Astrocyte of the spinal cord (primary cell): Measurements from ENCODE around the gene CDKL5.

Experiments used
- DNase-seq: peaks from one replicate; pipeline ENCODE4 v3.0.0; 2011; ENCODE audit warnings: low read depth, low spot score
- H3K4me3 ChIP-seq: 2 replicates; pipeline ENCODE4 v1.5.1; 2011; ENCODE audit warnings: low read depth, mild to moderate bottlenecking, low read length, moderate library complexity
- CTCF ChIP-seq: IDR thresholded peaks from 2 replicates; pipeline ENCODE4 v1.5.1; 2012; ENCODE audit warnings: low read depth, mild to moderate bottlenecking, low read length, inconsistent platforms
- in situ Hi-C: cut with HindIII; loops from 2 replicates; pipeline ENCODE4 v1.10.0; 2017; ENCODE audit warnings: low sequenced_read_pairs

CDKL5 gene

GRCh38 chrX:18674417-18674787 is 249.0 kb downstream of the CDKL5 start:
- no peak for TF ChIP-seq CTCF
- no peak for DNase-seq

DNA sequence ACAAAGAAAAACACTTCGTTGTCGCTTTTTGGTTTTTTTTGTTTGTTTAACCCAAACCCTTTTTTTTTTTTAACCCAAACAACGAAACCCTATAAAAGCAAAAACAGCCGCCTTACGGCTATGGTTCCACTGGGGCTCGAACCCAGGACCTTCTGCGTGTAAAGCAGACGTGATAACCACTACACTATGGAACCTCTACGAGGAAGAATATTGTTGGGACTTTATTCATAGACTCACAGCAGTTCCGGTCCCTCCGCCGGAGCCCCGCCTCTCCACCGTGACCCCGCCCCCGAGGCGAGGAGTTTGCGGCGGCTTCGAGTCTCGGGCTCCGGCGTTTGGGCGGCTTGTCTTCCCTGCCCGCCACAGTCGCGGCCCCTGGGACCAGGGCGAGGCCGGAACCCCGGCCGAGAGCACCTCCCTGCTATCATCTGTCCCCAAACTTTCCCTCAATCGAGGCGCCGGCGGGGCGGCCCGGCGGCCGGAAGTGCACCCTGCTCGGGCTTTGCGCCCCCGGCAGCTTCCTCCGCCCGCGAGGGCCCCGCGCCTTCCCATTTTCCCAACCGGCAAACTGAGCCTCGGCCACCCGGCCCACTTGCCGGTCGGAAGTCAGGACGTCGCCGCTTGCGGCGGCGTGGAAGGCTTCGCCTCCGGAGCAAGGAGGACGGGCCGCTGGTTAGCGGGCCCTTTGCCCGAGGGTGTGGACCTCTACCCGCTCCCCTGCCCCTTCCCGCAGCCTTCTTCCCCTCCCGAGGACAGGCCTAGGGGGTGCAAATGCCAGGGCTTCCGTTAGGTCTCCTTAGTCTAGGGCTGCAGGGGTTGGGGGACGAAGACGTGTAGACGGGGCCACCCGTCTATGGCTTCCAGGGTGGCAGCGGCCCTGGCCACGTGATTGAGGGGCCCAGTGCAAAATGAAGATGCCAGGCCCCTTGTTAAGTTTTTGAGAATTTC is 249.7 kb downstream of the CDKL5 start:
- in situ Hi-C loops, result no loop called here
- H3K4me3 ChIP-seq, result peak overlapping the region; percentile 55
- TF ChIP-seq CTCF, result no peak
- peak; percentile 68 for DNase-seq

More at GRCh38 chrX:18674417-18674787, 249.0 kb downstream of the CDKL5 start:
- in situ Hi-C loops, result no loop called here
- peak overlapping the region; percentile 55 for H3K4me3 ChIP-seq

DNA sequence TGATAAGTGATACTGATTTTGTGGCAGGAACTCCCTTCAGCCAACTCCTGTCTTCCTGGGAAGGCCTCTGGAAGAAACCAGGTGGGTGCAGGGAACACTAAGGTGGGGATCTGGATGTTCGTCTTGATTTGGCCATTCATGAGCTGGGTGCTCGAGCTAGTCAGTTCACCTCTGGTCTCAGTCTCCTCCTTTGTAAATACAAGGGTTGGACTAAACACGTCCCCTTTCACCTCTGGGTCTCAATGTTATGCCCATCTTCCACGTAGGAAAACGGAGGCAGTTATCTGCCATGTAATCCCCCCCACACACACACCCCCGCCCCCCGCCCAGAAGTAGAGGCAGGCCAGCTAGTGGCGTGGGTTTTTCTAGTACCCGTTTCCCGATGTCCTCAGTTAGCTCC is 250.6 kb downstream of the CDKL5 start:
- no peak for DNase-seq
- H3K4me3 ChIP-seq, result no peak overlapping the region
- TF ChIP-seq CTCF, result no peak
- in situ Hi-C loops, result no loop called here

DNA sequence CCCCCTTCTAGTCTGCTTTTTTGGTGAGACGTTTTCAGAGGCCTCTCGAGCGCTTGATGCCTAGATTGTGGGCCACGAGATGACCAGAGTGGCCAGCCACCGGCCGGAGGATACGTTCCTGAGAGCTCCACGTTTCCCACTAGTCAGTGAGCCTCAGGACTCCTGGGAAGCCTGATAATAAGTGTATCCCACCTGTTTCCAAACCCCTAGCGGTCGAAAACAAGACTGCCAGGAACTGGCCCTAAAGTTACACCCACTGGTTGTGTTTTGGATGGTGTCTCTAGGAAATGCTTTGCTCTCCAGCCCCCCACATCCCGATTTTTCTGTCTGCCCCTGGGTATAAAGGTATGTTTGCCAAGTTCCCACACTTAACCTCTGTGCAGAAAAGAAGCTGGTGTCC is 251.1 kb downstream of the CDKL5 start:
- DNase-seq, result no peak
- H3K4me3 ChIP-seq, result no peak overlapping the region
- in situ Hi-C loops, result no loop called here
- TF ChIP-seq CTCF, result peak; percentile 28

GRCh38 chrX:18677161-18677869 is 251.9 kb downstream of the CDKL5 start:
- in situ Hi-C loops, result no loop called here
- TF ChIP-seq CTCF, result no peak

DNA sequence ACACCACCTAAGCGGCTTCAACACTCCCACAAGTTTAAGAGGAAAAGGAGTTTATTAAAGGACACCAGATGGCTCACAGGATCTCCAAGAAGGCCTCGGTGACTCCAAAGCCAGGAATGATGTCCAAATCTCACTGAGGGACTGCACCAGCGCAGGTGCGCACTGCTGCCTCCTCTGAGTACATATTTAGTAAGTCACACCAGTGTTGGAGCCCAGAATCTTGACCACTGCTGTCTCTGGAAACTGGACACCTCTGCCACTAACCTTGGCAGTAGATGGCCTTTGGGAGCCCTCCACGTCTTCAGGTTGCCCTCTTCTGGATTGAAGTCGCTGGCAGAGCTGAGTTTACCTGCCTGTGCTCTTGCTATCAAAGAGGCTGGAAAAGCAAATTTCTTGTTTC is 256.6 kb downstream of the CDKL5 start:
- TF ChIP-seq CTCF, result no peak
- DNase-seq, result no peak
- in situ Hi-C loops, result no loop called here
- no peak overlapping the region for H3K4me3 ChIP-seq

More at GRCh38 chrX:18677161-18677869, 251.9 kb downstream of the CDKL5 start:
- H3K4me3 ChIP-seq, result no peak overlapping the region
- no peak for DNase-seq
